ENCODE results near the gene AQP11.
"Not testable (repeated sequence)": the region's sequence is repeated elsewhere in the genome, so short reads cannot be mapped to it uniquely, and the experiment has no call there.

AQP11 gene

DNA sequence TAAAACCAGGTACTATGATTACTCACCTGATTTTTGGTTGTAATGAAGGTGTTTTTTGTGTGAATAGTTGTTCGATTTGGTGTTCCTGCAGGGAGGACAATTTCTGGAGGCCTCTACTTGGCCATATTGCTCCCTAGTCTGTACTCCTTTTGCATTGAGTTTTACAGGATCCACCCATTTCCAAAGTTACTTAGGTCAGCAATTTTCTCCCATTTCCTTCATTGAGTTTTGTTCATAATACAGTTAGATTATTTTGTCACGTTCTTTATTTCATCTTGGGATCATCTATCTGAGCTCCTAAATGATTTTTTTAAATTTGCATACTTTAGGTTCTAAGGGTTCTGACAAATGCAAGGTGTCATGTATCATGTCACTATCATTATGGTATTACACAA, 20.1 kb upstream of the AQP11 start:
- TF ChIP-seq ZC3H10 (CRISPR knock-in tag; IDR thresholded peaks at IDR 0.05), result no peak
- TF ChIP-seq RARB (CRISPR knock-in tag; IDR thresholded peaks at IDR 0.05), result no peak
- no peak for TF ChIP-seq SNAI2 (CRISPR knock-in tag; IDR thresholded peaks at IDR 0.05)
- no peak for TF ChIP-seq GLIS3 (CRISPR knock-in tag; IDR thresholded peaks at IDR 0.05)
- TF ChIP-seq OSR1 (CRISPR knock-in tag; IDR thresholded peaks at IDR 0.05), result no peak
- TF ChIP-seq, protein P1, sequence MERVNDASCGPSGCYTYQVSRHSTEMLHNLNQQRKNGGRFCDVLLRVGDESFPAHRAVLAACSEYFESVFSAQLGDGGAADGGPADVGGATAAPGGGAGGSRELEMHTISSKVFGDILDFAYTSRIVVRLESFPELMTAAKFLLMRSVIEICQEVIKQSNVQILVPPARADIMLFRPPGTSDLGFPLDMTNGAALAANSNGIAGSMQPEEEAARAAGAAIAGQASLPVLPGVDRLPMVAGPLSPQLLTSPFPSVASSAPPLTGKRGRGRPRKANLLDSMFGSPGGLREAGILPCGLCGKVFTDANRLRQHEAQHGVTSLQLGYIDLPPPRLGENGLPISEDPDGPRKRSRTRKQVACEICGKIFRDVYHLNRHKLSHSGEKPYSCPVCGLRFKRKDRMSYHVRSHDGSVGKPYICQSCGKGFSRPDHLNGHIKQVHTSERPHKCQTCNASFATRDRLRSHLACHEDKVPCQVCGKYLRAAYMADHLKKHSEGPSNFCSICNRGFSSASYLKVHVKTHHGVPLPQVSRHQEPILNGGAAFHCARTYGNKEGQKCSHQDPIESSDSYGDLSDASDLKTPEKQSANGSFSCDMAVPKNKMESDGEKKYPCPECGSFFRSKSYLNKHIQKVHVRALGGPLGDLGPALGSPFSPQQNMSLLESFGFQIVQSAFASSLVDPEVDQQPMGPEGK (CRISPR knock-in tag; IDR thresholded peaks at IDR 0.05; ENCODE audit: borderline replicate concordance), result no peak
- TF ChIP-seq, protein P2, sequence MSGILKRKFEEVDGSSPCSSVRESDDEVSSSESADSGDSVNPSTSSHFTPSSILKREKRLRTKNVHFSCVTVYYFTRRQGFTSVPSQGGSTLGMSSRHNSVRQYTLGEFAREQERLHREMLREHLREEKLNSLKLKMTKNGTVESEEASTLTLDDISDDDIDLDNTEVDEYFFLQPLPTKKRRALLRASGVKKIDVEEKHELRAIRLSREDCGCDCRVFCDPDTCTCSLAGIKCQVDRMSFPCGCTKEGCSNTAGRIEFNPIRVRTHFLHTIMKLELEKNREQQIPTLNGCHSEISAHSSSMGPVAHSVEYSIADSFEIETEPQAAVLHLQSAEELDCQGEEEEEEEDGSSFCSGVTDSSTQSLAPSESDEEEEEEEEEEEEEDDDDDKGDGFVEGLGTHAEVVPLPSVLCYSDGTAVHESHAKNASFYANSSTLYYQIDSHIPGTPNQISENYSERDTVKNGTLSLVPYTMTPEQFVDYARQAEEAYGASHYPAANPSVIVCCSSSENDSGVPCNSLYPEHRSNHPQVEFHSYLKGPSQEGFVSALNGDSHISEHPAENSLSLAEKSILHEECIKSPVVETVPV (CRISPR knock-in tag; IDR thresholded peaks at IDR 0.05), result no peak
- no peak for TF ChIP-seq ZNF70 (CRISPR knock-in tag; IDR thresholded peaks at IDR 0.05)
- TF ChIP-seq CSDC2 (CRISPR knock-in tag; IDR thresholded peaks at IDR 0.05), result no peak
- TF ChIP-seq BACH2 (CRISPR knock-in tag; IDR thresholded peaks at IDR 0.05; ENCODE audit: borderline replicate concordance), result no peak
- TF ChIP-seq TSHZ2 (CRISPR knock-in tag; IDR thresholded peaks at IDR 0.05), result no peak
- no peak for TF ChIP-seq ZNF565 (CRISPR knock-in tag; conservative IDR thresholded peaks at IDR 0.05; ENCODE audit: low read depth)
- TF ChIP-seq ARNTL (CRISPR knock-in tag; IDR thresholded peaks at IDR 0.05; ENCODE audit: borderline replicate concordance, low read depth), result no peak
- TF ChIP-seq ZNF8 (CRISPR knock-in tag; IDR thresholded peaks at IDR 0.05), result no peak
- TF ChIP-seq ZFP3 (CRISPR knock-in tag; IDR thresholded peaks at IDR 0.05), result no peak
- no peak for TF ChIP-seq TOX (CRISPR knock-in tag; IDR thresholded peaks at IDR 0.05; ENCODE audit: borderline replicate concordance)
- TF ChIP-seq PPARA (CRISPR knock-in tag; IDR thresholded peaks at IDR 0.05; ENCODE audit: borderline replicate concordance), result no peak
- no peak for TF ChIP-seq ESRRG (CRISPR knock-in tag; IDR thresholded peaks at IDR 0.05)
- ATAC-seq, result no peak

DNA sequence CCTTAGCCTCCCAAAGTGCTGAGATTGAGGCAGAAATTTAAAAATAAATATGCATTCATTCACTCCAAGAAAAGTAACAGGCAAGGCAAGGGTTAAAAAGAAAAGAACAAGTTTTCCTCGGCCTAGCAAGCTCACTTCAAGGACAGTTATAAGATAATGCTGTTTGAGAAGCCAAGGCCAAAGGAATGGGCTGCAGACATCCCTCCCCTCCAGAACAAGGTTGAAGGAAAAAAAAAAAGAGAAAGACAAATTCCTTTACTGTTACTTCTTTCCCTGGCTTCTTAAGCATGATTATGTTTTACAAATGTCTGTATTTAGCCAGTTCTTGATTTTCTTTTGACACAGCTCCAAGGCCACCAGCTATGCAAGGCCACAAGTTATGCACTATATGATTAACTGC, 18.9 kb upstream of the AQP11 start:
- ATAC-seq, result not testable (repeated sequence)

DNA sequence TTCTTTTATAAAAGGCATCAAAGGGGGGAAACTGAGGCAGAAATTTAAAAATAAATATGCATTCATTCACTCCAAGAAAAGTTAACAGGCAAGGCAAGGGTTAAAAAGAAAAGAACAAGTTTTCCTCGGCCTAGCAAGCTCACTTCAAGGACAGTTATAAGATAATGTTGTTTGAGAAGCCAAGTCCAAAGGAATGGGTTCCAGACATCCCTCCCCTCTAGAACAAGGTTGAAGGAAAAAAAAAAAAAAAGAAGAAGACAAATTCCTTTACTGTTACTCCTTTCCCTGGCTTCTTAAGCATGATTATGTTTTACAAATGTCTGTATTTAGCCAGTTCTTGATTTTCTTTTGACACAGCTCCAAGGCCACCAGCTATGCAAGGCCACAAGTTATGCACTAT, 14.3 kb upstream of the AQP11 start:
- ATAC-seq, result not testable (repeated sequence)

DNA sequence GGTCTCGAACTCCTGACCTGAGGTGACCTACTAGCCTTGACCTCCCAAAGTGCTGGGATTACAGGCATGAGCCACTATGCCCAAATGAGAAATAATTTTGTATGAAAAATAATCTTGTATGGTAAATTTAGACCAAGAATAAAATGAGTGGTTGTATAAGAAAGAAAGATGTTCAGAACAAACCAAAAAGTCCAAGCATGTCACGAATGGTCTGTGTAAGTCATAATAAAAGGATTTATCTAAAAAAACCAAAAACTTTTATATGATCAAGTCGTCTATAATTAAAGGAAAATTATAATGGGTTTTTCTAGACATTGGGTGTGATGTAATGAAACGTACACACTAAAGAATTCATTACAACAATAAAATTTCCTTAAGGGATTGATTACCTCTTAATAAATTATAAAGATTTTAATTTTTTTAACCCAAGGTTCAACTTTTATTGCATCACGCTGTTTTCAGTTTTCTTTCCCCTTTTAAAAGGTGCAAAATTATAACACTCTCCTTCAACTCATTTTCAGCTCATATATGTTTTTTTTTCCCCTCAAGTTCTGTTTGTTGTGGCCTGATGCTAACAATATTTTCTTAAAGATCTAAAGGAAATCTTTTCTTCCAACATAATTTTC, 8.9 kb upstream of the AQP11 start:
- ATAC-seq, result no peak
- TF ChIP-seq ZC3H10 (CRISPR knock-in tag; IDR thresholded peaks at IDR 0.05), result no peak
- TF ChIP-seq, protein P1 (CRISPR knock-in tag; IDR thresholded peaks at IDR 0.05; ENCODE audit: borderline replicate concordance), result no peak
- no peak for TF ChIP-seq ZNF8 (CRISPR knock-in tag; IDR thresholded peaks at IDR 0.05)

- no peak for TF ChIP-seq ZNF8 (CRISPR knock-in tag; IDR thresholded peaks at IDR 0.05)
- no peak for TF ChIP-seq RARB (CRISPR knock-in tag; IDR thresholded peaks at IDR 0.05)
- TF ChIP-seq ZFP30 (CRISPR knock-in tag; IDR thresholded peaks at IDR 0.05), result no peak
- no peak for TF ChIP-seq ZFP3 (CRISPR knock-in tag; IDR thresholded peaks at IDR 0.05)
- TF ChIP-seq GLIS3 (CRISPR knock-in tag; IDR thresholded peaks at IDR 0.05), result no peak
- TF ChIP-seq ZNF70 (CRISPR knock-in tag; IDR thresholded peaks at IDR 0.05), result no peak
- TF ChIP-seq, protein P3, sequence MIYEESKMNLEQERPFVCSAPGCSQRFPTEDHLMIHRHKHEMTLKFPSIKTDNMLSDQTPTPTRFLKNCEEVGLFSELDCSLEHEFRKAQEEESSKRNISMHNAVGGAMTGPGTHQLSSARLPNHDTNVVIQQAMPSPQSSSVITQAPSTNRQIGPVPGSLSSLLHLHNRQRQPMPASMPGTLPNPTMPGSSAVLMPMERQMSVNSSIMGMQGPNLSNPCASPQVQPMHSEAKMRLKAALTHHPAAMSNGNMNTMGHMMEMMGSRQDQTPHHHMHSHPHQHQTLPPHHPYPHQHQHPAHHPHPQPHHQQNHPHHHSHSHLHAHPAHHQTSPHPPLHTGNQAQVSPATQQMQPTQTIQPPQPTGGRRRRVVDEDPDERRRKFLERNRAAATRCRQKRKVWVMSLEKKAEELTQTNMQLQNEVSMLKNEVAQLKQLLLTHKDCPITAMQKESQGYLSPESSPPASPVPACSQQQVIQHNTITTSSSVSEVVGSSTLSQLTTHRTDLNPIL (CRISPR knock-in tag; IDR thresholded peaks at IDR 0.05; ENCODE audit: low read depth), result no peak
- TF ChIP-seq TSHZ2 (CRISPR knock-in tag; IDR thresholded peaks at IDR 0.05), result no peak
- no peak for TF ChIP-seq CSDC2 (CRISPR knock-in tag; IDR thresholded peaks at IDR 0.05)
- no peak for TF ChIP-seq ESRRG (CRISPR knock-in tag; IDR thresholded peaks at IDR 0.05)
- TF ChIP-seq ZC3H10 (CRISPR knock-in tag; IDR thresholded peaks at IDR 0.05), result no peak
- no peak for TF ChIP-seq ZNF565 (CRISPR knock-in tag; conservative IDR thresholded peaks at IDR 0.05; ENCODE audit: low read depth)
- TF ChIP-seq BACH2 (CRISPR knock-in tag; IDR thresholded peaks at IDR 0.05; ENCODE audit: borderline replicate concordance), result no peak
- TF ChIP-seq ISL1 (CRISPR knock-in tag; IDR thresholded peaks at IDR 0.05), result no peak
- peak; percentile 19 for ATAC-seq
These were observed 602 bp upstream of the AQP11 start for GRCh38 chr11:77589181-77589520.
